ENCODE results near the gene IL6ST.
"Not testable (repeated sequence)": the region's sequence is repeated elsewhere in the genome, so short reads cannot be mapped to it uniquely, and the experiment has no call there.

- not testable (repeated sequence) for TF ChIP-seq CTCF (conservative IDR thresholded peaks at IDR 0.05 in 1 of 2, IDR thresholded peaks at IDR 0.05 in 1 of 2; ENCODE audit: low read depth in 1 of 2, low read length in 2 of 2); EZH2 (IDR thresholded peaks at IDR 0.05; ENCODE audit: low read length, missing control alignments)
These were observed 40.6 kb upstream of the IL6ST start for GRCh38 chr5:56035394-56035793.

Data from fibroblast of lung (primary cell).